ENCODE results near the gene FBXO28. TPM values are rescaled to one million over a fixed set of nuclear protein-coding genes. Genes with fewer than 3 reads are reported as not detected.

The FBXO28 gene
- total RNA-seq, 6 experiments from 2014 or later, result 34.3 to 41.8 (median 39.2) TPM

- no peak overlapping the region for H3K27ac Mint-ChIP-seq
Observed at GRCh38 chr1:224151117-224151516, 37.2 kb downstream of the FBXO28 start.

GRCh38 chr1:224157316-224157715 lies 43.4 kb downstream of the FBXO28 start:
- no peak for DNase-seq
- no peak for TF ChIP-seq CTCF (IDR thresholded peaks at IDR 0.05)
- Mint-ChIP-seq H3K4me3 (no peak overlapping the region), H3K4me1 (ENCODE audit: low read depth) (no peaks in the 10 kb centered on the region), H3K27me3 (ENCODE audit: insufficient read depth) (no peaks in the 10 kb centered on the region; the same call in 1 of the 2 replicates), H3K9me3 (no peaks in the 10 kb centered on the region), H3K27ac (no peak overlapping the region), H3K36me3 (ENCODE audit: low read depth) (peaks cover 12% of the 10 kb centered on the region)

More at GRCh38 chr1:224151117-224151516, 37.2 kb downstream of the FBXO28 start:
- TF ChIP-seq CTCF (IDR thresholded peaks at IDR 0.05), result no peak
- no peak overlapping the region; the same call in 1 of the 2 replicates for H3K4me3 Mint-ChIP-seq
- H3K36me3 Mint-ChIP-seq (ENCODE audit: low read depth), result no peaks in the 10 kb centered on the region
- H3K9me3 Mint-ChIP-seq, result no peaks in the 10 kb centered on the region
- H3K4me1 Mint-ChIP-seq (ENCODE audit: low read depth), result peaks cover 6% of the 10 kb centered on the region; the same call in 1 of the 2 replicates
- no peak for DNase-seq
- no peaks in the 10 kb centered on the region for H3K27me3 Mint-ChIP-seq (ENCODE audit: insufficient read depth)

GRCh38 chr1:224159541-224159940 lies 45.6 kb downstream of the FBXO28 start:
- Mint-ChIP-seq H3K36me3 (ENCODE audit: low read depth) (peaks cover 12% of the 10 kb centered on the region), H3K27me3 (ENCODE audit: insufficient read depth) (no peaks in the 10 kb centered on the region; the same call in 1 of the 2 replicates), H3K4me1 (ENCODE audit: low read depth) (no peaks in the 10 kb centered on the region), H3K9me3 (no peaks in the 10 kb centered on the region), H3K4me3 (no peak overlapping the region), H3K27ac (no peak overlapping the region)
- TF ChIP-seq CTCF (IDR thresholded peaks at IDR 0.05), result no peak
- DNase-seq, result no peak

GRCh38 chr1:224160171-224160682 lies 46.3 kb downstream of the FBXO28 start:
- Mint-ChIP-seq H3K4me1 (ENCODE audit: low read depth) (no peaks in the 10 kb centered on the region), H3K27me3 (ENCODE audit: insufficient read depth) (no peaks in the 10 kb centered on the region; the same call in 1 of the 2 replicates), H3K9me3 (no peaks in the 10 kb centered on the region), H3K36me3 (ENCODE audit: low read depth) (peaks cover 12% of the 10 kb centered on the region), H3K27ac (no peak overlapping the region), H3K4me3 (no peak overlapping the region)
- no peak for TF ChIP-seq CTCF (IDR thresholded peaks at IDR 0.05)
- DNase-seq, result no peak

GRCh38 chr1:224162768-224163167 lies 48.9 kb downstream of the FBXO28 start:
- no peak for DNase-seq
- Mint-ChIP-seq H3K36me3 (ENCODE audit: low read depth) (peaks cover 7% of the 10 kb centered on the region; the same call in 1 of the 2 replicates), H3K4me1 (ENCODE audit: low read depth) (no peaks in the 10 kb centered on the region), H3K27ac (no peak overlapping the region), H3K4me3 (no peak overlapping the region), H3K27me3 (ENCODE audit: insufficient read depth) (no peaks in the 10 kb centered on the region; the same call in 1 of the 2 replicates), H3K9me3 (no peaks in the 10 kb centered on the region)
- TF ChIP-seq CTCF (IDR thresholded peaks at IDR 0.05), result no peak
